Measurements from ENCODE around the gene EFNB2.
A peak's percentile ranks its signal among the peaks of the same experiment; 100 is the strongest.

The EFNB2 gene

GRCh38 chr13:106481919-106482318, 53.5 kb downstream of the EFNB2 start:
- no peak for DNase-seq (ENCODE audit: low read depth)

DNA sequence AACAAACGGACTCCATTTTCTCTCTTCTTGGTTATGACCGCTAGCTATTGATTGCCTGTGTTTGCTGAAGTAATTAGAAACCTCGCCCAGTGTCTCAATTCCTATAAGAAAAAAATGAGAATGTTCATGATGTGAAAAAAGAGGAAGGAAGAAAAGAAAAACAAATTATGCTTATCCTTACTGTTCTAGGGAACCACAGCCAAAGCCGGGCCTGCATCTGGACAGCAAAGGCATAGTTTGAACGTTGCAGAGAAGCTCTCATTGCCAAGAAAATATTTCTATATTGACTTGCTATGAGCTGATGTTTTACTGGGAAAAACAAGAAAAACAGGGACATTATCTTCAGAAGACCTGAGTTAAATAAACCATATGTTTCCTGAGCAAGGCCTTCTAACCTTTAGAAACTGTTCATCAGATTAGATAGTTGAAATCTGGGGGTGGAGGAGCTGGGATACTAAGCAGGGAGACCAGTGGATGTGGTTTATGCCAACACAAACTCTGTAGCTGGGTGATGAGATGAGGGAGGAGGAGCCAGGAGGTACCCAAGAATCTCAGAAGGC, 55.0 kb downstream of the EFNB2 start:
- DNase-seq (ENCODE audit: low read depth): no peak

DNA sequence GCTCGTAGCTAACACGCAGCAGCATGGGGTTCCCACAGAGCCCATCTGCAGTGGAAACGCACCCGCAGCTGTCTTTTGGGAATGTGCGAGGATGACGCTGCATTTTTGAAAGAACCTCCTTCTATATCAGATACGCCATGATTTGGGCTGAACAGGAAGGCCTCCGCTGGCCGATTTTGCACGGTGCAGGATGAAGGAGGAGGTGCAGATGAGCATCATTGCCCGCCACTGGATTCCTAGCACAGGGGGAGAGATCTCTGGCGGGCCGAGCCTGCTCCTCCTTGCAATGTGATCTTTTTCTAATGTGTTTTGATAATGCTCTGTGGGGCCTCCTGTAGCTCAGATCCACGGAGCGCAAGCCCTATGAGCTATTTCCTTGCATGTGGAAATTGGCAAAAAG, 55.5 kb downstream of the EFNB2 start:
- no peak for DNase-seq (ENCODE audit: low read depth)

GRCh38 chr13:106478116-106478515, 57.3 kb downstream of the EFNB2 start:
- no peak for DNase-seq (ENCODE audit: low read depth)

- no peak for DNase-seq (ENCODE audit: low read depth)
Observed at GRCh38 chr13:106477303-106477702, 58.2 kb downstream of the EFNB2 start.

DNA sequence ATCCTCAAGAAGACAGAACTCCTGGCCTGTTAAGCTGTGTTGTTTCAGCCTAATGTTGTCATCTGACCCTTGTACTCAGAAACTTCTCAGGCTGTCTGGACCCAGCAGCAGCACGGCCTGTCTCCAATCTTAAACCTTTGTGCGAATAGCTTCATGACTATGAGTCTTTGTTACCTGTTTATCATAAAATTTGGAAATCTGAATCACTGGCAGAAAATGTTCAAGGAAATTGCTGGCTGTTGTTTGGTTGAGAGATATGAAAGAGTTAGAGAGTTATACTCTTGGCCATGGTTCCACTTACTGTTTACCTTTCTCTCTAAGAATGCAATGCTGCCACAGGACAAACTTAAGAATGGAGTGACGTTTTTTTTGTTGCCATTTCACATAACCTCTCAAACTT, 59.6 kb downstream of the EFNB2 start:
- DNase-seq (ENCODE audit: low read depth): no peak

DNA sequence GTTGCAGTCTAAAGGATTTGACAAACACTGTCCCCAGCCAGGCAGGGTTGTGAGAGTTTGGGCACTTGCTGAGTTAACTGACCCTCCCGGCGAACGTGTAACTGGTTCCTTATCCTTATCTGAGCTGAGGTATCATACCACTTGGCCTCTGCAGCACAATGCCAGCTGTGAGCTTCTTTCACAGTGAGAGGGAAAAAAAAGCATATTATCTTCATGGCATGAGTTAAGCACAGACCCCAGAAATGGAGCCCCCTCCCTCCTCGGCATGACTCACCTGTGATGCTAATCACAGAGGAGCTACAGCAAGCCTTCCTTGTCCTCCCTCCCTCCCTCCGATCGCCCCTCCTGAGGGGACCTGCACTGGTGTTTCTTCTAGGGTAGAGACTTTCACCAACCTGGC, 60.5 kb downstream of the EFNB2 start:
- no peak for DNase-seq (ENCODE audit: low read depth)

DNA sequence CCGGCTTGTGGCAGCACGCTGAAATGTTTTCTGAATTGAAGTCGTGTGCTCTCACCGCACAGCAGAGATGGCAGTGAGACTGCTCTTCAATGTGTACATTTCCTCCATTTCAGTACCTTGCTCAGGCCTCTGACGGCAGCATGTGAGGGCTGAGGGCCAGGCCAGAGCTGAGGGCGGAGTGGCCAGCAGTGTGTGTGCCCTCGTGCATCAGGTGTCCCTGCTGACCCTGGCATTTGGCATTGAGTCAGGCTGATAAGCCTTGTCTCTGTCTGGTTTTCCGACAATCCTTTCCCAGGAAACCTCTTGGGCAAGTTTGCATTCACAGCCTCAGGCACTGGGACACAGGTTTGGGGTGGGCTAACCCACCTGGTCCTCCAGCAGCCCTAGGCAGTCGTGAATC, 62.3 kb downstream of the EFNB2 start:
- DNase-seq (ENCODE audit: low read depth): no peak

DNA sequence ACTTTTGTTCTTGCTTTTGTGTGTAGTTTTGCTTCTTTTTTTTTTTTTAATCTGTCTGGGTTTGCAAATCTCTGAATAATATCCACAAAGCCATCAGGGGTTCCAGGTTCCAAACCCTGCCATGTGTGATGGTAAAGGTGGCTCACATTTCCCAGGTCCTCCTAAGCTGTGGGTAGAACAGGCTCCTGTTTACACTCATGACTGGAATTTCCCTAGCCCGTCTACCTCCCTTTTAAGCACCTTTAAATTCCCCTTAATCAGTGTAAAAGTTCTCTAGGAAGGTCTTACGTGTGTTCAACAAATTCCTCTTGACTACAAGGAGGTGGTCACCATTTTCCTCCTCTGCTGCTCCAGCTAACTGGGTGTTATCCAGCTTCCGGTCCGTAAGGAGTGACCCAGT, 62.8 kb downstream of the EFNB2 start:
- DNase-seq (ENCODE audit: low read depth): no peak

DNA sequence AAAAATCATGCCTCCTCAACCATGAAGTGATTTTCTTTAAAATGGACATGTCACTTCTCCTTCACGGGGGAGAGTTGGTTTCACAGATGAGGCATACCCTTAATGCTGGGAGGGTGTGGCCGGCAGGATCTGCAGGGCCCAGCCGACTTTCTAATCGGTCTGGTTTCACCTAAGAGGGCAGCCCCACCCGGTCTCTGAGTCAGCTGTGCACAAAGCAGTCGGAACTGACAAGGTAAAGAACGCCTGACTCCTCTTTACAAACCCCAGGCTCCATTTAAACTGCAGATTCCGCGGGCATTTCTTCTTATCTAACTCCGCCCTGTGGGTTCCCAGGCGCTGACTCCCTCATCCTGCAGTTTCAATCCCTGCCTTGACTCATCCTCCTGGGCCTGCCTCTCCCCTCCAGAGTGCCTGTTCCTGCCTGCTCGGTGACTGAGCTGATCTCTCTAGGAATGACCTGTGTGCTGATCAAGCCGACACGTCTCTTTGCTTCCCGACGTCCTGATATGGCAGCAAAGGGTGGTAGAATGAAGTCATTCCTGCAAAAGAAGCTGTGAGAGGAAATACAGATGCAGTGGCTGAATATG, 63.4 kb downstream of the EFNB2 start:
- peak; percentile 92 for DNase-seq (ENCODE audit: low read depth)

- no peak for DNase-seq (ENCODE audit: low read depth)
Observed at GRCh38 chr13:106470576-106470975, 64.9 kb downstream of the EFNB2 start.

GRCh38 chr13:106468744-106469590, 66.5 kb downstream of the EFNB2 start:
- DNase-seq (ENCODE audit: low read depth): no peak

DNA sequence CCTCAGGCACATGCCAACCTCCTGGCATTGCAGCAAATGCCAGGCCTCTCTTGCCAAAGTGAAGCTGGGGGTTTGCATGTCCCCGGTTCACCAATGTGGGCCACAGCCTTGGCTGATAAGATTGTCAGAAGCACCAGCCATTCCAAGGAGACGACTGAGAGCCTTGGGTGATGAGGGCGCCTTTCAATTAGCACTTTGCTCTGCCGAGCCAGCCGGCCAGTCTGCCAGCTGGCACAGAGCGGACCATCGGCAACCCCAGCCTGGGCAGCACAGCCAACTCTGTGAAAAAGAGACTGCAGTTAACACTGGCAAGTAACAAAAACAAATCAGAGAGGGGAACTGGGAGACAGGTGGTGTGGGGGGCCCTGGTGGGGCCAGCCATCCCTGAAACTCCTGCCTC, 67.3 kb downstream of the EFNB2 start:
- no peak for DNase-seq (ENCODE audit: low read depth)

GRCh38 chr13:106467427-106468122, 67.9 kb downstream of the EFNB2 start:
- no peak for DNase-seq (ENCODE audit: low read depth)

DNA sequence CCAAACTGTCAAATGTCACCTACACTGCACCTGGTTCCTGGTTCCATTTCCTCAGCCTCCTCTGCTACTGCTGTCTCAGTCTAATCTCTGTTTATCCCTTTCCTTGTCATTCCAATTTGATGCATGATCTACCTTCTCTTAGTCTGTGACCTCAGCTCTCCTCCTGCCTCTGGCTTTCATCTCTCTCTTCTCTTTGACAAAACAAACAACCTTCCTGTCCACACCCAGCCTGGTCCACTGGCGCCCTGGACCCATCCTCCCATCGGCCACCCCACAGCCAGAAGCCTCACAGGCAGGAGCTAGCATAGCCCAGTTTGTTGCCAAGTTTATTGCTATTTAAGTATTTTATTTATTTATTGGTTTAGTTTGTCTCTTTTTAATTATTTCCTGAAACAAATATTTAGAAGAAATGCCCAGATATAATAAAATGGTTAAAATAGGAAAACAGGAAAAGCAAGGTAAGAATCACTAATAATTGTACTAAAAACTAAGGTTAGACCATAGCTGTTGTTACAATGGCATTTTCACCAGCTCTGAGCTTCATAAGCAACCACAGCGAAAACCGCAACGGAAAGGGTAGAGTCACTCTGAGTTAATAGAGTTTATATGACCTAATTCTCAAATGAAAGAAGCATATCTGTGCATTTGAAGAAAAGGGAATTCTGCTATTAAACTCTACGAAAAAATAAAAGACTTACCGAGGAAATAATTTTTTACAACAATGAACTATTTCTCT, 68.6 kb downstream of the EFNB2 start:
- DNase-seq (ENCODE audit: low read depth): peak; percentile 12

DNA sequence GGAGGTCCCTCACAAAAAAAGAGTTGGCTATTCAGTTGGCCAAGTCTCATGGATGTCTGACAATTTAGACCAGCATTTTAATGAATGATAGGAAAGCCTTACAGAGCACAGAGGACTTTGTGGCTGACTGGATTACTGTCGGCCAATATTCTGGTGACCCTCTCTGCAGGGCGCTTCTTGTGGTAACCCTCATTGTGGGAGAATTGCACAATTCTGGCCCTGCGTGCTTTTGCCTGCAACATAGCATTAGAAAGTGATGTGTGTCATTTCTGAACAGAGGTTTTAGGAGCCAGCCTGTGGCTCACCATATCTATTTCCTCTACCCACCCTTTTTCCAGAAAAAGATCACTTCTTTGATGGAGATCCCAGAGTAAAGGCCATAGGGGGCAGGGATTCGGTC, 71.4 kb downstream of the EFNB2 start:
- peak; percentile 20 for DNase-seq (ENCODE audit: low read depth)

DNA sequence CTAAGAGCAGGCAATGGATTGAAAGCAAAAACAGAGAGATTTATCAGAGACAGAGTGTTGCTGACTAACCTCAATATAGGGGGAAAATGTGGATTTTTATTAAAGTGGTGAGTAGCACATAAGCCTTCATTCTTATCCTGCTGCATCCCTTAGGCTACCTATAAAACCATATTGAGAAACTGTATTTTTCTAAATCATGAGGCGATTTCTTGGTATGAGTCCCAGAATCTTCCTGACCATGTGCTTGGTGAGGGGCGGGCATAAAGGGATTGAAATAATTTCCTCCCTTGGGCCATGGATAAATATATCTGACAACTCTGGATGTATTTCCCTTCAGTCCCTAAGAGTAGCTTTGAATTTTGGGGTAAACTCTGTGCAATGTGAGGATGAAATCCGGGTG, 72.8 kb downstream of the EFNB2 start:
- DNase-seq (ENCODE audit: low read depth): no peak

DNA sequence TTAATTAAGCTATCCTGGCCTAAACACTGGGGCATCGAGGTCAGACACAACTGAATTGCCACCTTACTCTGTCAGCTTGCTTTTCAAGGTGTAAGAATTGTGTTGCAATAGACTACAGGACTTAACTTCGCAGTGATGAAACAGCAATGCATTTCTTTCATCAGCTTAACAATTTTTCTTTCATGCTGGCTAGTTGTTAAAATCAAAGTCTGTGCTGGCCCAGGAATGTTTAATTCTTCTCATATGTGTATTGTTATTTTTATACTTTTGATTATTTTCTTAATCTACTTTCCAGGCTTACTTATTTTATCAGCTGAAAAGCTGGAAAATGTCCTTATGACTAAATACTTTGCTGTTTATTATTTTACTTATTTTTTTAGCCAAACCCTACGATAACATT, 79.7 kb downstream of the EFNB2 start:
- peak; percentile 57 for DNase-seq (ENCODE audit: low read depth)

DNA sequence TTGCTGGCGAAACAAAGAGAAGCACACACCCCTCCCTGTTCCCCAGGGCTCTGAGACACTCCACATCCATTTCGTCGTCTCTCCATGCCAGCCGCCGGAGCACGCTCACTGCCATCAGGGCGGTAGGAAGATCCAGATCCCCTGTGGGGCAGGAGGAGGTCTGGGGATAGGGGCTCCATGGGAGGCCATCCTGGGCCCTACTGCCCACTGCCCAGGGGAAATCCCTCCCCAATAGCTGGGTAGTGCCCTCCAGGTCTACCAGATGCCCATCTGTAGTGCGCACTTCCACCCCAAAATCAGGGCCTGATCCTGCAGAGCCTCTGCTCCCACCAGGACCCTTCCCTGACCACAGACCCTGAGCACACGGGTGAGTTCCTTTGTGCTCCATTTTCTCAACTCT, 80.3 kb downstream of the EFNB2 start:
- DNase-seq (ENCODE audit: low read depth): no peak

GRCh38 chr13:106453101-106453500, 82.4 kb downstream of the EFNB2 start:
- DNase-seq (ENCODE audit: low read depth): no peak

GRCh38 chr13:106450991-106451390, 84.5 kb downstream of the EFNB2 start:
- no peak for DNase-seq (ENCODE audit: low read depth)

GRCh38 chr13:106449096-106449495, 86.4 kb downstream of the EFNB2 start:
- DNase-seq (ENCODE audit: low read depth): no peak
